Inferior parietal cortex (tissue), 1 donor: ENCODE data around the gene MRNIP.
"Not testable (repeated sequence)": the region's sequence is repeated elsewhere in the genome, so short reads cannot be mapped to it uniquely, and the experiment has no call there.

Experiments
- DNase-seq: peaks from one replicate; pipeline ENCODE4 v3.0.0-alpha.2; 2016; ENCODE audit errors: extremely low spot score

MRNIP gene

GRCh38 chr5:179792612-179793467 is 65.8 kb downstream of the MRNIP start:
- DNase-seq: no peak

GRCh38 chr5:179791881-179792611 is 66.6 kb downstream of the MRNIP start:
- no peak for DNase-seq

DNA sequence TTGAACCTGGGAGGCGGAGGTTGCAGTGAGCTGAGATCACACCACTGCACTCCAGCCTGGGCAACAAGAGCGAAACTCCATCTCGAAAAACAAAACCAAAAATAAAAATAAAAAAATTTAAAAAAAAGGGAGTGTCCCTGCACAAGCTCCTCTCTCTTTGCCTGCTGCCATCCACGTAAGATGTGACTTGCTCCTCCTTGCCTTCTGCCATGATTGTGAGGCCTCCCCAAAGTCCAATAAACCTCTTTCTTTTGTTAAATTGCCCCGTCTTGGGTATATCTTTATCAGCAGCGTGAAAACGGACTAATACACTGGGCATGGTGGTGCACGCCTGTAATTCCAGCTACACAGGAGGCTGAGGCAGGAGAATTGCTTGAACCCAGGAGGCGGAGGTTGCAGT is 69.3 kb downstream of the MRNIP start:
- DNase-seq: not testable (repeated sequence)

GRCh38 chr5:179788193-179788854 is 70.3 kb downstream of the MRNIP start:
- no peak for DNase-seq
